DND-41 (cell line): Measurements from ENCODE around the gene PFDN1.

Source experiments
- CTCF ChIP-seq: IDR thresholded peaks from 2 replicates; pipeline ENCODE4 v1.5.1; 2012; ENCODE audit warnings: borderline replicate concordance, low read length, moderate library complexity, mild to moderate bottlenecking; ENCODE audit not compliant: poor library complexity, severe bottlenecking; ENCODE audit errors: extremely low read depth
- EZH2 ChIP-seq: IDR thresholded peaks from 3 replicates; pipeline ENCODE4 v1.6.1; 2012; ENCODE audit warnings: borderline replicate concordance, low read depth, mild to moderate bottlenecking, moderate library complexity, low read length, inconsistent platforms; ENCODE audit not compliant: severe bottlenecking

GRCh38 chr5:140302786-140303639 lies at the start of gene PFDN1:
- no peak for TF ChIP-seq CTCF
- TF ChIP-seq EZH2, result no peak
